Measurements from ENCODE around the gene CNDP2.

CNDP2 gene

DNA sequence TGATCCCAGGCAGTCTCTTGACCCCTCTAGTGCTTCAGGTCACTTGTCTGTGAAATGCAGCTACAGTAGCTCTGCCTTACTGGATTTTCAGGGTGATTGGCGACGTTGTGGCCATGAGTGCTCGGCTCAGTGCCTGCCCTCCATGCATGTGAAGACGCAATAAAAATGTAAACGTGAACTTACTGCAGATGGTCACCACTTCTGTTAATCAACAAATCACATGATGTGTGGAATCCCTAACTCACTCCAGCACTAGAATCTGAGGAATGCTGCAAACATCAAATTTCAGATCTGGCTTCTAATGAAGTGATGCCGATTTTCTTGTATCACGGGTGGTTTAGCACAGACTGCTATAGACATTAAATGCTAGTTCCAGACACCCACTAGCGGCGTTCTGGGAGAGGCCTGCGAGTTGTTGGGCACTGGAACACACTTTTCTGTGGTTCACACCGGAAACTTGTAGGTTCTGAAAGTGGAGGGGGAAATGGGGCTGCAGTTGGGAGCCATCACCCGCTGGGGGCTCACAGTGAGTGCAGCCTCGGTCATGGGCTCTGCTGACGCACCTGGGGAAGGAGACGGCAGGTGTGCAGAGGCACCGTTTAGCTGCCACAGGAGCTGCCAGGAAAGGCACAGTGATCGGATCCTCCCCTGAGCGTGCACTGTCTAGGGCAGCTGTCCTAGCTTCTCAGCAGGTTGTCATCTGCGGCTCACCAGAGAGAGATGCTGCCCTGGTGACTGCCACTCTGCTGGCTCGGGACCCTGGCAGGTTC lies 44.7 kb downstream of the CNDP2 start:
- Histone ChIP-seq H3F3A (ENCODE audit: insufficient read depth, low read length) (no peaks in the 10 kb centered on the region), H3K27me3 (ENCODE audit: insufficient read depth, low read length) (0 out of 2 replicates have a peak, but pooled peaks cover 5% of the 10 kb centered on the region), H3K9ac (ENCODE audit: low read length) (no peak overlapping the region), H3K79me2 (ENCODE audit: insufficient read depth, low read length) (no peaks in the 10 kb centered on the region), H3K4me1 (ENCODE audit: insufficient read depth, low read length, severe bottlenecking) (no peaks in the 10 kb centered on the region), H2AFZ (ENCODE audit: low read length) (no peak overlapping the region), H3K36me3 (ENCODE audit: insufficient read depth, low read length) (no peaks in the 10 kb centered on the region), H3K4me3 (ENCODE audit: low read depth, low read length, poor library complexity, severe bottlenecking) (no peak overlapping the region), H3K4me2 (ENCODE audit: low read length) (no peak overlapping the region), H3K9me3 (ENCODE audit: low read length) (no peaks in the 10 kb centered on the region), H4K20me1 (ENCODE audit: insufficient read depth, low read length) (no peaks in the 10 kb centered on the region), H3K9me2 (ENCODE audit: low read depth, low read length) (no peaks in the 10 kb centered on the region), H3K27ac (ENCODE audit: low read depth, low read length, poor library complexity, severe bottlenecking) (no peak overlapping the region)
- TF ChIP-seq EZH2 (IDR thresholded peaks at IDR 0.05; ENCODE audit: borderline replicate concordance, low read length) = no peak
- TF ChIP-seq, protein P1, sequence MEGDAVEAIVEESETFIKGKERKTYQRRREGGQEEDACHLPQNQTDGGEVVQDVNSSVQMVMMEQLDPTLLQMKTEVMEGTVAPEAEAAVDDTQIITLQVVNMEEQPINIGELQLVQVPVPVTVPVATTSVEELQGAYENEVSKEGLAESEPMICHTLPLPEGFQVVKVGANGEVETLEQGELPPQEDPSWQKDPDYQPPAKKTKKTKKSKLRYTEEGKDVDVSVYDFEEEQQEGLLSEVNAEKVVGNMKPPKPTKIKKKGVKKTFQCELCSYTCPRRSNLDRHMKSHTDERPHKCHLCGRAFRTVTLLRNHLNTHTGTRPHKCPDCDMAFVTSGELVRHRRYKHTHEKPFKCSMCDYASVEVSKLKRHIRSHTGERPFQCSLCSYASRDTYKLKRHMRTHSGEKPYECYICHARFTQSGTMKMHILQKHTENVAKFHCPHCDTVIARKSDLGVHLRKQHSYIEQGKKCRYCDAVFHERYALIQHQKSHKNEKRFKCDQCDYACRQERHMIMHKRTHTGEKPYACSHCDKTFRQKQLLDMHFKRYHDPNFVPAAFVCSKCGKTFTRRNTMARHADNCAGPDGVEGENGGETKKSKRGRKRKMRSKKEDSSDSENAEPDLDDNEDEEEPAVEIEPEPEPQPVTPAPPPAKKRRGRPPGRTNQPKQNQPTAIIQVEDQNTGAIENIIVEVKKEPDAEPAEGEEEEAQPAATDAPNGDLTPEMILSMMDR (IDR thresholded peaks at IDR 0.05; ENCODE audit: low read length) = no peak

DNA sequence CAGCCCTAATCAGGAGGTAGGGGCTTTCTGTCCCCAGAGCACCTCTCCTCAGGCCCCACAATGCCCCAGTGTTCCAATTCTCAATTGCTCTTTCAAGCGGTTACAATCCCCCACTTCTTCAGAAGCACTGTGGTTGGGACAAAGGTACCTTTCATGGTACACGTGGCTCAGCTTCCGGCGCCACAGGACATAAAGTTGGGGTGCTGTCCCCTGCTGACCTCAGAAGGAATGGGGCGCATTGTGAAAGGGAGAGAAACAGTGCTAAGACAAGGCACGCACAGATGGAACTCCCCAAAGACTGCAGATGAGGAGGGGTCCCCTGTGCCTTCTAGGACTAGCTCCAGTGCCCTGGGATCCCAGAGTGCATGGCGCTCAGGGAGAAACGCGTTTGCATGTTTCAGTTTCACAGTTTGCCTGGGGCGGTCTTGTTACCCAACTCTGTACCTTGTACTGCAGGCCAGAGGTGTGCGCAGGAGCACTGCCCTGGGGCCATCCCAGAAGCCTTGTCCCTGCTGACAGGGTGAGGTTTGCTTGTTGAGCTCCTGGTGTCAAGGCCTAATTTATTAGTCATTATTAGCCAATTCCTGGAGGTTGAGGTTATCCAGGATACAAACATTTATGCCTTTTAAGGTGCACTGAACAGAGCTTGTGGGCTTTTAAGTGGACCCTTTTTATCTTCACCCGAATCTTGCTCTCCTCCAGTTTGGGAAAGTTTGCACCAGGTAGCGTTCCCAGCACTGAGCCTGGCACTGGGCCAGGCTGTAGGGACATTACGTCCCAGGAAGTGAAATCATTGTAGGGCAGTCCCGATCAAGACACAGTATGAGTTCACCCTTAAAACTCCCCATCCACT lies 45.8 kb downstream of the CNDP2 start:
- Histone ChIP-seq H3K27me3 (ENCODE audit: insufficient read depth, low read length) (0 out of 2 replicates have a peak, but pooled peaks cover 5% of the 10 kb centered on the region), H3K36me3 (ENCODE audit: insufficient read depth, low read length) (no peaks in the 10 kb centered on the region), H3K9me3 (ENCODE audit: low read length) (no peaks in the 10 kb centered on the region), H3K4me3 (ENCODE audit: low read depth, low read length, poor library complexity, severe bottlenecking) (no peak overlapping the region), H3K9me2 (ENCODE audit: low read depth, low read length) (no peaks in the 10 kb centered on the region), H2AFZ (ENCODE audit: low read length) (no peak overlapping the region), H3K4me2 (ENCODE audit: low read length) (no peak overlapping the region), H3K9ac (ENCODE audit: low read length) (no peak overlapping the region), H3F3A (ENCODE audit: insufficient read depth, low read length) (no peaks in the 10 kb centered on the region), H3K79me2 (ENCODE audit: insufficient read depth, low read length) (no peaks in the 10 kb centered on the region), H3K27ac (ENCODE audit: low read depth, low read length, poor library complexity, severe bottlenecking) (no peak overlapping the region), H4K20me1 (ENCODE audit: insufficient read depth, low read length) (no peaks in the 10 kb centered on the region), H3K4me1 (ENCODE audit: insufficient read depth, low read length, severe bottlenecking) (no peaks in the 10 kb centered on the region)
- no peak for TF ChIP-seq EZH2 (IDR thresholded peaks at IDR 0.05; ENCODE audit: borderline replicate concordance, low read length)
- TF ChIP-seq, protein P1 (IDR thresholded peaks at IDR 0.05; ENCODE audit: low read length) = no peak

DNA sequence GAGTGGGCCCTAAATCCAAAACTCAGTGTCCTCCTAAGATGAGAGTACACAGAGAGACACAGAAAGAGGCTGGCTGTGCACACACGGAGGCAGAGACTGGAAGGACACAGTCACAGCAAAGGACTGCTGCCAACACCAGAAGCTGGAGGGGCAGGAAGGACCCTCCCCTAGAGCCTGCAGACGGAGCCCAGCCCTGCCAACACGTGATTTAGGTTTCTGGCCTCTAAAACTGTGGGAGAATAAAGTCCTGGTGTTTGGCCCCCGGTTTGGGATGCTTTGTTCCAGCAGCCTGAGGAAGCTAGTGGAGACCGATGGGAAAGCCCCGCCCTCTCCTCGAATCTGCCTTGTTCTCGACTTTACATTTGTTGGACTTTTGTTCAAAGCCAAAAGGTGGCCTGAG lies 48.7 kb downstream of the CNDP2 start:
- no peaks in the 10 kb centered on the region for H3K79me2 ChIP-seq (ENCODE audit: insufficient read depth, low read length)
- H3K36me3 ChIP-seq (ENCODE audit: insufficient read depth, low read length) = no peaks in the 10 kb centered on the region; the same call in 1 of the 2 replicates
- no peak overlapping the region for H2AFZ ChIP-seq (ENCODE audit: low read length)

More for the DNA sequence above, 48.7 kb downstream of the CNDP2 start:
- Histone ChIP-seq H4K20me1 (ENCODE audit: insufficient read depth, low read length) (no peaks in the 10 kb centered on the region), H3K27me3 (ENCODE audit: insufficient read depth, low read length) (peaks cover 5% of the 10 kb centered on the region; the same call in 1 of the 2 replicates), H3K4me3 (ENCODE audit: low read depth, low read length, poor library complexity, severe bottlenecking) (no peak overlapping the region), H3K9me3 (ENCODE audit: low read length) (peaks cover 9% of the 10 kb centered on the region; the same call in 1 of the 2 replicates), H3K4me1 (ENCODE audit: insufficient read depth, low read length, severe bottlenecking) (no peaks in the 10 kb centered on the region), H3K27ac (ENCODE audit: low read depth, low read length, poor library complexity, severe bottlenecking) (no peak overlapping the region), H3F3A (ENCODE audit: insufficient read depth, low read length) (no peaks in the 10 kb centered on the region), H3K9me2 (ENCODE audit: low read depth, low read length) (no peaks in the 10 kb centered on the region), H3K4me2 (ENCODE audit: low read length) (no peak overlapping the region), H3K9ac (ENCODE audit: low read length) (no peak overlapping the region)
- TF ChIP-seq, protein P1 (IDR thresholded peaks at IDR 0.05; ENCODE audit: low read length) = no peak
- no peak for TF ChIP-seq EZH2 (IDR thresholded peaks at IDR 0.05; ENCODE audit: borderline replicate concordance, low read length)

Data from OCI-LY1 (cell line).